22Rv1 (cell line): Measurements from ENCODE around the gene FAAP20.
A peak's percentile ranks its signal among the peaks of the same experiment; 100 is the strongest.

ENCODE experiments used
- H3K27ac ChIP-seq: fragments of 450-650 bp; 2 replicates; pipeline ENCODE4 v1.5.1; 2017
- ZFX ChIP-seq: fragments of 450-650 bp; IDR thresholded peaks from 2 replicates; pipeline ENCODE4 v1.6.1; 2017; ENCODE audit warnings: antibody characterized with exemption, borderline replicate concordance
- TF ChIP-seq, protein P1 (sequence below): fragments of 450-650 bp; IDR thresholded peaks from 2 replicates; pipeline ENCODE4 v1.5.1; 2017; ENCODE audit warnings: mild to moderate bottlenecking

Gene FAAP20

DNA sequence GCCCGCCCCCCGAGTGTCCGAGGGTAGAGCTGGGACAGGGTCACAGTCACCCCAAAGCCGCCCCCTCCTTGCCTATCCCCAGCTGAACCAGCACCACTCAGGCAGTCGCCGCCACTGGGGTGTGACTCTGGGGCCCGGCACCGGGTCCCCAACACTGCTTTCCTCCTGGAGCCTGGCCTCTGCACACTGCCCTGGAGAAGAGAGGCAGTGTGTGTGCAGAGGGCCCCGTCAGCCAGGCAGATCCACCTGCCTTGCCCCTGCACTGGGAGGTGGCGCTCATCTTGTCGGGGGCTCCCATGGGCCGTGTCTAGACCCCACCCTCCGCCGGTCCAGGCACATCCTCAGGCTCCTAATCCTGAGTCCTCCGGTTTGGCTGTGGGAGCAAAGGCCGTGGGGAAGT lies 15.7 kb downstream of the FAAP20 start:
- TF ChIP-seq, protein P1, sequence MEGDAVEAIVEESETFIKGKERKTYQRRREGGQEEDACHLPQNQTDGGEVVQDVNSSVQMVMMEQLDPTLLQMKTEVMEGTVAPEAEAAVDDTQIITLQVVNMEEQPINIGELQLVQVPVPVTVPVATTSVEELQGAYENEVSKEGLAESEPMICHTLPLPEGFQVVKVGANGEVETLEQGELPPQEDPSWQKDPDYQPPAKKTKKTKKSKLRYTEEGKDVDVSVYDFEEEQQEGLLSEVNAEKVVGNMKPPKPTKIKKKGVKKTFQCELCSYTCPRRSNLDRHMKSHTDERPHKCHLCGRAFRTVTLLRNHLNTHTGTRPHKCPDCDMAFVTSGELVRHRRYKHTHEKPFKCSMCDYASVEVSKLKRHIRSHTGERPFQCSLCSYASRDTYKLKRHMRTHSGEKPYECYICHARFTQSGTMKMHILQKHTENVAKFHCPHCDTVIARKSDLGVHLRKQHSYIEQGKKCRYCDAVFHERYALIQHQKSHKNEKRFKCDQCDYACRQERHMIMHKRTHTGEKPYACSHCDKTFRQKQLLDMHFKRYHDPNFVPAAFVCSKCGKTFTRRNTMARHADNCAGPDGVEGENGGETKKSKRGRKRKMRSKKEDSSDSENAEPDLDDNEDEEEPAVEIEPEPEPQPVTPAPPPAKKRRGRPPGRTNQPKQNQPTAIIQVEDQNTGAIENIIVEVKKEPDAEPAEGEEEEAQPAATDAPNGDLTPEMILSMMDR, result no peak
- no peak for TF ChIP-seq ZFX
- H3K27ac ChIP-seq, result no peak overlapping the region

DNA sequence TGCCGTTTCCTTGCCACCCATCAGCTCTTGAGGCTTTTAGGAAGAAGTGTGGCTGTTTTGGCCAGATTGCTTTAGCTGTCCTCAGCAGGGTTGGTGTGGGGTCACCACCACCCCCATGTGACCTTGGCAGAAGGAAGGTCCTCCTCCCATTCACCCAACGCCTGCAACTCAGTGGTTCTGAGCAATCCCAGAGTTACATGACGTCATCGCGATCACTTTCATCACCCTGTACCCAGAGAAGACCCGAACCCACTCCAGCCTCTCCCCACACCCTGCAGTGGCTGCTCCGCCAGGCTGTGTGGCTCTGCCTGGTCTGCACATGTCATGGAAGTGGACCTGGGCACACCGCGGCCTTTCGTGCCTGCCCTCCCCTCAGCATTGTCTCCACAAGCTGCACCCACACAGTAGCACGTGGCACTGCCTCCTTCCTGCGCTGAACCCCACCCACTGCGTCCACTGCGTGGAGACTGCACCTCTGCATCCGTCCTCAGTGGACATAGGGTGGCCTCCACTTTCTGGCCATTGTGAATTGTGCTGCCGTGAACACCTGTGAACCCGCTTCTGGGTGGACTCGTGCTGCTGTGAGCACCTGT lies 16.5 kb downstream of the FAAP20 start:
- TF ChIP-seq, protein P1, result no peak
- no peak for TF ChIP-seq ZFX
- no peak overlapping the region for H3K27ac ChIP-seq

DNA sequence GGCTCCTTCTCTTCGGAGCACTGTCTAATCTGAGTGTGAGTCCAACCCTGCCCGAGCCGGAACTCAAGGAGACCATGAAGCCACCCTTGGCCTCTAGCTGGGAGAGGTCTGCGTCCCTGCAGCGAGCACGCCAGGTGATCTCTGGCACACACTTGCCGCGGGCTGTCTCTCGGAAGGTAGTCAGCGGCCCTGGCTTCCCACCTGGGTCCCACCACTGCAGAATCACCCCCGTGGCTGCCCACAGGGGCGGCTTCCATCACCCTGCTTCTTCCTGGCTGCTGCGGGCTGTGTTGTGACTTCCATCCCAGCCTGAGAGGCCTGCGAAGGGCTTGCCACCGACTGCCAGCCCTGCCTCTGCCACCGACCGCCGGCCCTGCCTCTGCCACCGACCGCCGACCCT lies 17.0 kb downstream of the FAAP20 start:
- TF ChIP-seq, protein P1, result no peak
- no peak for TF ChIP-seq ZFX
- no peak overlapping the region for H3K27ac ChIP-seq

DNA sequence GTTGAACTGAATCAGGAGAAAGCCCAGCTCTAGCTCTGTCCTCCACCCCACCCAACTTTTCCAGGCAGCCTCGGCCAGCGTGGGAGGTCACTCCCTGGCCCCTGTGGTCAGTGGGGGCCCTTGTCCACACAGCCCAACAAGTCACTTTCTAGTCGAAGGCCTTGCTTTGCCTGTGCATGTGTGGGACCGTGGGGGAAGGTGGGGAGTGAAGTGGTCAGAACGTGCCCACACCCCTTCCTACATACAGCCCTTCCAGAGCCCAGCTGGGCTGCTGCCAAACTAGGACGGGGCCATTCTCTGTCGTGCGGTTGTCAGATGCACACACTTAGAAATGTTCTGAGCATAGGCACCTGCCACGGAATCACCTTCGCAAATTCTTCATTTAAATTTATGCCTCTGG lies 18.0 kb downstream of the FAAP20 start:
- TF ChIP-seq ZFX, result no peak
- TF ChIP-seq, protein P1, result no peak
- no peak overlapping the region for H3K27ac ChIP-seq

DNA sequence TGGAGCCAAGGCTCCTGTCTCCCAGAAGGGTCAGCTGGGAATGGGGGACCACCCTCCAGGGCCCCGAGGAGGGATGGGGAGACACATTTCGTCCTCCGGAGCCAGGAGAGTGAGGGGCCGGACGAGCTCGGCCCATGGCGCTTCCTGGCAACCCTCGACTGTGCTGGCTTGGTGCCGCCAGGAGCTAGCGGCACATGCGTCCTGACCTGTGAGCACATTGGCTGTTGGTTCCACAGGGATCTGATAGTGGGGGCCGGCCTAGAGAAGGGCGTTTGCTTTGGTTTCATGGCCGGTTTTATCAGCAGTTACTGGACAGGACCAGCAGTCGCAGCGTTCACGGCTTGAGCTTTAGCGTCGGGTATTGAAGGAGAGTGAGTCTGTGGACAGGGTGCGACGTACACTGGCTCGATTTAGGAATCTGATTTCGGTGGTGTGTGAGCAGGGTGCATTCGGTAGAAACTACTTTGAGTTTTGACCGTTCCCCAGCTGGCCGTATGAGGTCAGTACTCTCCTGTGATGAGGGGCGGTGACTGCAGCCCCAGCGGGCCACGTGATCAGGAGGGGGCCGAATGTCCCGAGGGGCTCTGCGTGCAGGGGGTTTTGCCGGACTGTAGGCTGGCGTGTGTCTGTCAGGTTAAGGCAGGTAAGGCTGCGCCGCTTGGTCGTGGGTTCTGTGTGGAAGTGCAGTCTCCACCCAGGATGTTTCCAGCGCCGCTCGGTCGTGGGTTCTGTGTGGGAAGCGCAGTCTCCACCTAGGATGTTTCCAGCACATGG lies 18.7 kb downstream of the FAAP20 start:
- no peak overlapping the region for H3K27ac ChIP-seq
- no peak for TF ChIP-seq ZFX
- TF ChIP-seq, protein P1, result no peak

DNA sequence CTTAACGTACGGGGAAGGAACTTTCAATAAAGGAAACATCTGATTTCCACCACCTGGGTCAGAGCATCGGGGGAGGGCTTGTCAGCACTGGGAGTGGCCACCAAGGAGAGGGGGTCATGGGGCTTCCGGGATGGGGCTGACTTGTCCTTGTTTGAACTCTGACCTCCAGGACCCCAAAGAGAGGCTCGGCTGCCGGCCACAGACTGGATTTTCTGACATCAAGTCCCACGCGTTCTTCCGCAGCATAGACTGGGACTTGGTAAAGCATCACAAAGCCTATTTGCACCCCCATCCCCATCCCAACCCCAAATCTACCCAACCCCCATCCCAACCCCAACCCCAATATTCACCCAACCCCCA lies 19.5 kb downstream of the FAAP20 start:
- no peak overlapping the region for H3K27ac ChIP-seq
- TF ChIP-seq, protein P1, result no peak
- no peak for TF ChIP-seq ZFX

DNA sequence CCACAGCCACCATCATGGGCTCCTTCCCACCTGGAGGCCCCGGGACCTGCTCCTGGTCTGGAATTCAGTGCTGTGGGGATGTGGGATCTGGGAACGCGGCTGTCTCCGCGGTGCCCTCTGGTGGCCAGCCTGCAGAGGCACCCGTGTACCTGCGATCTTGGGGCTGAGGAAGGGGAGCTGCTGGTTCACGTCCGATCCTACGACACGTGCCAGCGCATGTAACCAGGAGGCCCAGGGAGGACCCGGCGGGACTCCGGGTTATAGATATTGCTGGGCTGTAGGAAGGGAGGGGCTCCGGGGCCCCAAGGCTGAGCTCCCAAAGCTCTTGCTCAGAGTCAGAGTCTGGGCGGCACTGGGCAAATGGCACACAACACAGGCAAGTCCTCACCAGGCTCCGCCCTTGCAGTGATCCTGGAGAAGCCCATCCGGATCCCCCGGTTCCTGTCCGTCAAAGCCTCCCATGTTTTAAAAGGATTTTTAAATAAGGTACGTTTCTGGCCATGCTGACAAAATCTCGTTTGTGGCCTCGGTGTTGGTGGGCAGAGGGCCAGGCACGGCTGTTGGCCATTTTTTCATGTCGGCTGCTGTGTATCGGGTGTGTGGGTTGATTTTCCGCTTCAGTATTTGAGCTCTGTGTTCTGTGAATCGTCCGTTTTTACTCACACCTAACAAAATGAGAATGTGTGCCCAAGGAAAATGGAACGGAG lies 20.1 kb downstream of the FAAP20 start:
- TF ChIP-seq, protein P1, result peak; percentile 95
- no peak for TF ChIP-seq ZFX
- no peak overlapping the region for H3K27ac ChIP-seq
